B cell (primary cell): ENCODE measurements around the gene TUT7. TPM values are rescaled to one million over a fixed set of nuclear protein-coding genes. Genes with fewer than 3 reads are reported as not detected.

Source experiments
- ATAC-seq: fragments of 200-7000 bp; cut with Tn5 transposase; one replicate; pipeline ENCODE4 v1.10.0; 2021; ENCODE audit warnings: low read depth, mild to moderate bottlenecking, moderate number of reproducible peaks, moderate library complexity
- CTCF ChIA-PET: fragments of 350-600 bp; sonication (Branson Sonifier 250); formaldehyde crosslinking; loops from one replicate; lab custom pipeline; 2021; ENCODE audit warnings: antibody characterized with exemption, inconsistent platforms; lab: Charles Lee
- POLR2A ChIA-PET: fragments of 350-600 bp; sonication (Branson Sonifier 250); formaldehyde crosslinking; loops from one replicate; lab custom pipeline; 2021; ENCODE audit warnings: antibody characterized with exemption; lab: Charles Lee
- DNase-seq: peaks from one replicate; pipeline ENCODE4 v3.0.0; 2013
- H2AFZ ChIP-seq: 2 replicates; pipeline ENCODE4 v1.6.1; 2012; ENCODE audit warnings: mild to moderate bottlenecking, low read depth, low read length; ENCODE audit not compliant: insufficient read depth, poor library complexity, severe bottlenecking
- H3K27ac ChIP-seq, 2 donors: 1 replicate in 1 of 2; 2 replicates in 1 of 2; pipeline ENCODE4 v1.5.1; 2012 to 2013; ENCODE audit warnings: low read length in 2 of 2, mild to moderate bottlenecking in 2 of 2, moderate library complexity in 1 of 2
- H3K27me3 ChIP-seq, 4 experiments: fragments of 200-600 bp in 1 of 4; sonication (generic) in 1 of 4; replicated peaks in 1 of 4; 1 replicate in 2 of 4; 2 replicates in 2 of 4; pipeline versions ENCODE4 v1.6.1 to v1.7.0; 2013 to 2016; ENCODE audit warnings: low read length in 3 of 4, mild to moderate bottlenecking in 2 of 4, mixed read lengths in 1 of 4, moderate library complexity in 1 of 4; ENCODE audit not compliant: insufficient read depth in 4 of 4, control insufficient read depth in 3 of 4; ENCODE audit errors: control extremely low read depth in 1 of 4
- H3K36me3 ChIP-seq, 2 experiments: replicated peaks in 1 of 2; 1 replicate in 1 of 2; 2 replicates in 1 of 2; pipeline versions ENCODE4 v1.6.1 to v1.7.1; 2013; ENCODE audit warnings: low read length in 1 of 2; ENCODE audit not compliant: insufficient read depth in 2 of 2, control insufficient read depth in 1 of 2; ENCODE audit errors: control extremely low read depth in 1 of 2, extremely low read depth in 1 of 2
- H3K4me1 ChIP-seq, 2 donors: fragments of 200-600 bp in 1 of 2; sonication (generic) in 1 of 2; 1 replicate in 1 of 2; 2 replicates in 1 of 2; pipeline versions ENCODE4 v1.5.1 to v1.6.1; 2013 to 2017; ENCODE audit warnings: low read length in 2 of 2; ENCODE audit not compliant: control insufficient read depth in 2 of 2, insufficient read depth in 2 of 2
- H3K4me2 ChIP-seq: replicated peaks from 2 replicates; pipeline ENCODE3; 2012; ENCODE audit warnings: mild to moderate bottlenecking, low read depth, low read length; ENCODE audit not compliant: poor library complexity, severe bottlenecking
- H3K4me3 ChIP-seq, 5 experiments: fragments of 200-600 bp in 1 of 5; sonication (generic) in 1 of 5; 1 replicate in 3 of 5; 2 replicates in 2 of 5; pipeline versions ENCODE4 v1.5.1 to v1.7.0; 2011 to 2016; ENCODE audit warnings: low read length in 4 of 5, mild to moderate bottlenecking in 4 of 5, low read depth in 2 of 5, control low read depth in 1 of 5, moderate library complexity in 1 of 5; ENCODE audit not compliant: insufficient read depth in 1 of 5; ENCODE audit errors: control extremely low read depth in 1 of 5, extremely low read depth in 1 of 5
- H3K79me2 ChIP-seq: fragments of 200-600 bp; sonication (generic); one replicate; pipeline ENCODE4 v1.6.0; 2016; ENCODE audit warnings: low read length; ENCODE audit not compliant: control insufficient read depth, insufficient read depth
- H3K9ac ChIP-seq: fragments of 200-600 bp; sonication (generic); 2 replicates; pipeline ENCODE4 v1.6.1; 2017; ENCODE audit warnings: mild to moderate bottlenecking, low read length, moderate library complexity
- H3K9me3 ChIP-seq, 3 donors: one replicate each; pipeline versions ENCODE4 v1.6.1 to v1.7.1; 2013; ENCODE audit warnings: low read length in 2 of 3; ENCODE audit not compliant: control insufficient read depth in 2 of 3, insufficient read depth in 1 of 3; ENCODE audit errors: control extremely low read depth in 1 of 3
- H4K20me1 ChIP-seq: 2 replicates; pipeline ENCODE4 v1.6.0; 2012; ENCODE audit warnings: mild to moderate bottlenecking, low read length; ENCODE audit not compliant: insufficient read depth, control insufficient read depth, poor library complexity, severe bottlenecking
- H3K27ac Mint-ChIP-seq: one replicate; pipeline ENCODE4 v1.8.0; 2021; ENCODE audit warnings: mixed read lengths
- H3K27me3 Mint-ChIP-seq: one replicate; pipeline ENCODE4 v1.8.0; 2021; ENCODE audit warnings: mixed read lengths
- H3K4me1 Mint-ChIP-seq: one replicate; pipeline ENCODE4 v1.8.0; 2021; ENCODE audit warnings: mixed read lengths
- H3K4me3 Mint-ChIP-seq: one replicate; pipeline ENCODE4 v1.8.0; 2021; ENCODE audit warnings: mixed read lengths
- H3K9me3 Mint-ChIP-seq: one replicate; pipeline ENCODE4 v1.8.0; 2022; ENCODE audit warnings: mixed read lengths; ENCODE audit not compliant: insufficient read depth
- EZH2 ChIP-seq: IDR thresholded peaks from 2 replicates; pipeline ENCODE4 v1.6.1; 2012; ENCODE audit warnings: borderline replicate concordance, low read depth, mild to moderate bottlenecking, moderate library complexity, low read length; ENCODE audit not compliant: insufficient read depth, poor library complexity, severe bottlenecking
- WGBS: methylation state at CpG from one replicate; pipeline ENCODE4 v1.1.5; 2013; ENCODE audit warnings: missing lambda C conversion rate; ENCODE audit not compliant: insufficient coverage; 5-methylcytosine and 5-hydroxymethylcytosine counted together
- intact Hi-C: fragments of 100-400 bp; cut with micrococcal nuclease; formaldehyde crosslinking; loops from one replicate; pipeline ENCODE4 v1.10.0; 2022
- polyA plus RNA-seq: library from polyadenylated mRNA; depleted of rRNA; stranded (reverse); fragments of >200 nt; gene quantifications from 2 replicates; pipeline ENCODE4 v1.2.3, GENCODE V29; 2012
- total RNA-seq, 2 donors: library from RNA; stranded (reverse); fragments of 120-200 nt in 1 of 2; gene quantifications; 1 replicate in 1 of 2; 2 replicates in 1 of 2; pipeline versions ENCODE4 v1.2.3 to v1.2.4, GENCODE V29; 2013 to 2022
- TF ChIP-seq, protein P1 (sequence below): fragments of 200-600 bp; IDR thresholded peaks from one replicate; pipeline ENCODE4 v1.8.0; 2022; ENCODE audit warnings: antibody characterized with exemption, mild to moderate bottlenecking

Gene TUT7
- total and polyA plus RNA-seq, 2 donors (not counting 1 experiment from before 2014, with no cell fraction given): 18.3 to 70.7 TPM

DNA sequence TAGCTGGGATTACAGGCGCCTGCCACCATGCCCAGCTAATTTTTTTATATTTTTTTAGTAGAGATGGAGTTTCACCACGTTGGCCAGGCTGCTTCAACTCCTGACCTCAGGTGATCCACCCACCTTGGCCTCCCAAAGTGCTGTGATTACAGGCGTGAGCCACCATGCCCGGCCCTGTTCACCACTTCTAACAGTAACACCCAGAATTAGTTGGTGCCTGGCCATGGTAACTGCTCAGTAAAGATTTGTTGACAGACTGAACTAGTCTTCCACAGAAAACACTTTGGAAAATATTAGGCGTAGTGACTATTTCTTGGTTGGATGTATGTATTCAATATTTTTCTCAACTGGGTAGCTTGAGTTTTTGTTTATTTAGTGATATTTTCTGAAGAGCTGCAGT is 24.0 kb downstream of the TUT7 start:
- ATAC-seq (no peak), DNase-seq (no peak)
- Histone ChIP-seq H3K27me3 (no peaks in the 10 kb centered on the region), H3K9ac (no peak overlapping the region), H3K27ac (no peak overlapping the region), H3K4me2 (no peak overlapping the region), H3K79me2 (no peaks in the 10 kb centered on the region), H3K36me3 (peaks cover 15 to 73% of the 10 kb centered on the region in 2 experiments), H4K20me1 (no peaks in the 10 kb centered on the region), H3K4me3 (no peak overlapping the region), H2AFZ (no peak overlapping the region), H3K4me1 (peaks cover 0 to 2% of the 10 kb centered on the region in 2 donors), H3K9me3 (no peaks in the 10 kb centered on the region)
- Mint-ChIP-seq H3K9me3 (peaks cover 3% of the 10 kb centered on the region), H3K4me3 (no peak overlapping the region), H3K27me3 (no peaks in the 10 kb centered on the region), H3K27ac (no peak overlapping the region), H3K4me1 (peaks cover 3% of the 10 kb centered on the region)
- WGBS: 100% methylated on average over 2 of the region's 5 CpGs
- CTCF ChIA-PET: interaction anchor here (1.0 to 1.2 kb wide), 2 partner anchors 10 to 48 kb away, joined by 3 to 5 read pairs; partner anchors contain the start of gene ISCA1
- TF ChIP-seq EZH2: no peak
- TF ChIP-seq, protein P1, sequence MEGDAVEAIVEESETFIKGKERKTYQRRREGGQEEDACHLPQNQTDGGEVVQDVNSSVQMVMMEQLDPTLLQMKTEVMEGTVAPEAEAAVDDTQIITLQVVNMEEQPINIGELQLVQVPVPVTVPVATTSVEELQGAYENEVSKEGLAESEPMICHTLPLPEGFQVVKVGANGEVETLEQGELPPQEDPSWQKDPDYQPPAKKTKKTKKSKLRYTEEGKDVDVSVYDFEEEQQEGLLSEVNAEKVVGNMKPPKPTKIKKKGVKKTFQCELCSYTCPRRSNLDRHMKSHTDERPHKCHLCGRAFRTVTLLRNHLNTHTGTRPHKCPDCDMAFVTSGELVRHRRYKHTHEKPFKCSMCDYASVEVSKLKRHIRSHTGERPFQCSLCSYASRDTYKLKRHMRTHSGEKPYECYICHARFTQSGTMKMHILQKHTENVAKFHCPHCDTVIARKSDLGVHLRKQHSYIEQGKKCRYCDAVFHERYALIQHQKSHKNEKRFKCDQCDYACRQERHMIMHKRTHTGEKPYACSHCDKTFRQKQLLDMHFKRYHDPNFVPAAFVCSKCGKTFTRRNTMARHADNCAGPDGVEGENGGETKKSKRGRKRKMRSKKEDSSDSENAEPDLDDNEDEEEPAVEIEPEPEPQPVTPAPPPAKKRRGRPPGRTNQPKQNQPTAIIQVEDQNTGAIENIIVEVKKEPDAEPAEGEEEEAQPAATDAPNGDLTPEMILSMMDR: no peak
- intact Hi-C loops: no loop called here
- POLR2A ChIA-PET: no interaction called here

DNA sequence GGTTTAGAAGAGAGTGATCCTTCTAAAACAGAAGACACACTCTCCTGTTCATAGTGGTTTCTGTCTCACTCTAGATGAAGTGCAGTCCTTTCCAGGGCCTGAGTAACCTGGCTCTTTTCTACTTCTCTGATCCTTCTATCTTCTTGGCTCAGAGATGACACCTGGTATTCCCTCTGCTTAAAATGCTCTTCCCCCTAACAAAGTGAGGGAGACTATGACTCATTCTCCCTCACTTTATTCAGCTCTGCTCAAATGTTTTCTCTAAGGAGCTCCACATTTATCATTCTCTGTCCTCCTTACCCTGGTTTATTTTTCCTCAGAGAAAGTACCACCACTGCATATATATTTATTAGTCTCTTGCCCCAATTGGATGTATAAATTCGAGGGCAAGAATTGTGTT is 24.6 kb downstream of the TUT7 start:
- no peaks in the 10 kb centered on the region for H3K27me3 ChIP-seq
- no peak overlapping the region for H2AFZ ChIP-seq
- ATAC-seq (no peak), DNase-seq (no peak)
- intact Hi-C loops: no loop called here
- H3K4me2 ChIP-seq: no peak overlapping the region
- H3K4me1 ChIP-seq: peaks cover 0 to under 1% of the 10 kb centered on the region in 2 donors
- peaks cover 17 to 74% of the 10 kb centered on the region in 2 experiments for H3K36me3 ChIP-seq
- Mint-ChIP-seq H3K27ac (no peak overlapping the region), H3K27me3 (no peaks in the 10 kb centered on the region), H3K9me3 (peaks cover 3% of the 10 kb centered on the region), H3K4me1 (peaks cover under 1% of the 10 kb centered on the region), H3K4me3 (no peak overlapping the region)
- H3K27ac ChIP-seq: no peak overlapping the region
- H3K4me3 ChIP-seq: no peak overlapping the region
- TF ChIP-seq, protein P1: no peak
- no peak for TF ChIP-seq EZH2
- no peaks in the 10 kb centered on the region for H3K9me3 ChIP-seq
- WGBS: no CpG with 5 or more reads among the region's 1 CpG
- H4K20me1 ChIP-seq: no peaks in the 10 kb centered on the region
- ChIA-PET CTCF (no interaction called here), POLR2A (no interaction called here)
- no peak overlapping the region for H3K9ac ChIP-seq
- no peaks in the 10 kb centered on the region for H3K79me2 ChIP-seq
